Stomach smooth muscle (tissue), 2 donors: Measurements from ENCODE around the gene KDM1A.

Source experiments
- H3K27ac ChIP-seq: one replicate; pipeline ENCODE4 v1.7.0; 2013; ENCODE audit warnings: mild to moderate bottlenecking, low read length, inconsistent platforms
- H3K27me3 ChIP-seq, 2 donors: one replicate each; pipeline ENCODE4 v1.7.0; 2013; ENCODE audit warnings: low read length in 2 of 2; ENCODE audit not compliant: insufficient read depth in 2 of 2, control insufficient read depth in 1 of 2
- H3K36me3 ChIP-seq, 2 donors: one replicate each; pipeline ENCODE4 v1.7.0; 2013; ENCODE audit warnings: low read length in 2 of 2; ENCODE audit not compliant: control insufficient read depth in 2 of 2, insufficient read depth in 2 of 2
- H3K4me1 ChIP-seq: one replicate; pipeline ENCODE4 v1.7.0; 2013; ENCODE audit warnings: low read length; ENCODE audit not compliant: control insufficient read depth, insufficient read depth
- H3K4me3 ChIP-seq, 2 donors: one replicate each; pipeline ENCODE4 v1.7.0; 2013; ENCODE audit warnings: low read length in 2 of 2
- H3K9ac ChIP-seq, 2 donors: one replicate each; pipeline ENCODE4 v1.7.0; 2013; ENCODE audit warnings: low read length in 2 of 2, mild to moderate bottlenecking in 1 of 2
- H3K9me3 ChIP-seq, 2 donors: one replicate each; pipeline ENCODE4 v1.7.0; 2013; ENCODE audit warnings: low read length in 2 of 2; ENCODE audit not compliant: control insufficient read depth in 2 of 2
- donor health status: healthy.
- donor health status: Pancreatic carcinoma.

Gene KDM1A

DNA sequence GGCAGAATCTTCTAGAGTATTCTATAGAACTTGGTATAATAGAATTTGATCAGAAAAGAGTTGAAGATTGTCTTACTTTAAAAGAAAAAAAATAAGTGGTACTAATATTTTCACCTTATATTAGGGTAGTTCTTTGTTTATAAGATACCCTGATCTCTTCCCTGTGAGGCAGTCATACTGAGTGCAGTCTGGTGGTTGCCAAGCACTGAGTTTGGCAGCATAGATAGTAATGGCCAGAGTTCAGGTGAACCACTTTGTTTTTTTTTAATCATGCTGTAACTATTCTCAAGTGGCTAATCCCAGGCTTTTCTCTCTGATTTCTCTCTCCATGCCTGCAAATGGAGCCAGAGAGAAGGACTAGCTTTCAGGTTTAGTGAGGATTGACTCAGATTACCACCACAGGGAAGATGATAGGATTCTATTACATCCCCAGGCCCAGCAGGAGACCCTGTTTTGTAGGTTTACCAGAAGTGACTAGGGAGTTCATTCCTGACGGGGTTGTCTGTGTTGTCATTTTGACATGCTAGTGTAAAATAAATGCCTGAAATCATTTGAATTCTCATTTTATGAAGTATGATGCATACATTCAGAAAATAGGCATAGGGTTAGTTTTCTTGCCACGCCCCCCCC, 16.7 kb downstream of the KDM1A start:
- Histone ChIP-seq H3K9ac (no peak overlapping the region), H3K4me3 (no peak overlapping the region), H3K9me3 (no peaks in the 10 kb centered on the region), H3K36me3 (no peaks in the 10 kb centered on the region), H3K27me3 (no peaks in the 10 kb centered on the region), H3K27ac (no peak overlapping the region), H3K4me1 (no peaks in the 10 kb centered on the region)

DNA sequence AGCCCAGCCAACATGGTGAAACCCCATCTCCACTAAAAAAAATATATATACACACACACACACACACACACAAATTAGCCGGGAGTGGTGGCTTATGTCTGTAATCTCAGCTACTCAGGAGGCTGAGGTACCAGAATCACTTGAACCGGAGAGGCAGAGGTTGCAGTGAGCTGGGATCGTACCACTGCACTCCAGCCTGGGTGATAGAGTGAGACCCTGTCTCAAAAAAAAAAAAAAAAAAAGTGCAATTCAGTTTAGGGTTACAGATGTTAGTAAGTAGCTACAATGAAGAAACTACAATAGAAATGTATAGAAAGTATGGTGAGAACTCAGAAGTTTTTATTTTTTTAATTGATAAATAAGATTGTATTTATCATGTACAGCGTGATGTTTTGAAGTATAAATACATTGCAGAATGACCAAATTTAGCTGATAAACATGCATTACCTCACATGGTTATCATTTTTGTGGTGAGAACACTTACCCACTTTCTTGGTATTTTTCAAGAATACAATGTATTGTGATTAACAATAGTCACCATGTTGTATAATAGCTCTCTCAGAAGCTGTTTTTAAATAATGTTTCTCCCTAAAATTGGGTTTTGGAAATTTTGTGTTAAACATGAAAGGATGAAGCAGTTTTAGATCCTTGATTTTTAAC, 17.9 kb downstream of the KDM1A start:
- H3K27me3 ChIP-seq = no peaks in the 10 kb centered on the region
- no peak overlapping the region for H3K9ac ChIP-seq
- no peaks in the 10 kb centered on the region for H3K36me3 ChIP-seq
- H3K4me1 ChIP-seq = no peaks in the 10 kb centered on the region
- no peak overlapping the region for H3K4me3 ChIP-seq
- no peaks in the 10 kb centered on the region for H3K9me3 ChIP-seq
- no peak overlapping the region for H3K27ac ChIP-seq

DNA sequence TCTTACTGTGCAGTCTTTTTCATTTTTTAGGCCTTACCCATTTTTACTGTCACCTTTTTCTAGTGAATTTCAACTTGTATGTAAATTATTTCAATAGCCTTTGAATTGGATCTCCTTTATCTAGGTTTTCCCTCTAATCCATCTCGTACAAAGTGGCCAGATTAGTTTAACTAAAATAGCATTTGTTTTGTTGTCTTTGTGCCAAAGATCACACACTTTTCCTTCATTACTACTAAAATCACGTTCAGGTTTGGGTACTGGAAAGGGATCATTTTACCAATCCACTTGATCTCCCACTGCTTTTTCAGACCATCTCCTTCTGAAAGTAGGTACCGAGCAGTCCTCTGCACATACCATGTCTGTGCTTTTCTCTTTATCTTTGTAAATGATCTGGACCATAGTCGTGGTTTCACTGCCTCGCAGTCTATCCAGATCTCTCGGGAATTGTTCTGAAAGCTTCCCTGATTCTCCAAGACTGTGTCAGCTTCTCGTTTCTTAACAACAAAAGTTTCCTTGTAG, 20.1 kb downstream of the KDM1A start:
- Histone ChIP-seq H3K36me3 (no peaks in the 10 kb centered on the region), H3K4me3 (no peak overlapping the region), H3K27ac (no peak overlapping the region), H3K27me3 (no peaks in the 10 kb centered on the region), H3K4me1 (no peaks in the 10 kb centered on the region), H3K9me3 (no peaks in the 10 kb centered on the region), H3K9ac (no peak overlapping the region)

DNA sequence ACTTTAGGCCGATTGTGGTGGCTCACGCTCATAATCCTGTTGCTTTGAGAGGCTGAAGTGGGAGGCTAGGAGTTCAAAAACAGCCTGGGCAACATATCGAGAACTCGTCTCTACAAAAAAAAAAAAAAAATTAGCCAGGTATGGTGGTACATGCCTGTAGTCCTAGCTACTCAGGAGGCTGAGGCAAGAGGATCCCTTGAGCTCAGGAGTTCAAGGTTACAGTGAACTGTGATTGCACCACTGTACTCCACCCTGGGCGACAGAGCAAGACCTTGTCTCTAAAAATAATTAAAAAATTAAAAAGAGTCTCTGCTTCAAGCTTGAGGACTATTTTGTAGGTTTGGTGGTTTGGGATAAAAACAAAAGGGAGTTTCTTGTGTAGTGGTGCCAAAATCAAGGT, 21.2 kb downstream of the KDM1A start:
- Histone ChIP-seq H3K4me3 (no peak overlapping the region), H3K36me3 (no peaks in the 10 kb centered on the region), H3K27ac (no peak overlapping the region), H3K4me1 (no peaks in the 10 kb centered on the region), H3K9me3 (no peaks in the 10 kb centered on the region), H3K27me3 (no peaks in the 10 kb centered on the region), H3K9ac (no peak overlapping the region)

DNA sequence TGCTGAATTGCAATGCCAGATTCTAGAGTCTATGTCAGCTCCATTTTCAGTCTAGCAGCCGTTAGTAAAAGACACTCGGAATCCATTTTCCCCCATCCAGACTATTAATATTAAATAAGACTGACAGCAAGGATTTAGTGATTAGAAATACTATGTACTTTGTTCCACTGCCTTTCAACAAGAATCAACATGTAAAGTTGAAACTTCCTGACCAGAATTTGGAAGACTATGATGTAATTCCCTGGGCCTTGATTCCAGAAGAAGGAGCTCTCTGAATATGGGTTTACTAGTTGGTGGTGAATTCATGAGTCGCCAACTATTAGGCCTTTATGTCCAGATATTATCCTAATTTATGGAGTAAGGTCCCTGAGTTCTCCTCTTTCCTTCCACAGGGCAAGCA, 24.8 kb downstream of the KDM1A start:
- H3K9ac ChIP-seq = no peak overlapping the region
- no peak overlapping the region for H3K4me3 ChIP-seq
- H3K27me3 ChIP-seq = no peaks in the 10 kb centered on the region
- no peaks in the 10 kb centered on the region for H3K9me3 ChIP-seq
- no peaks in the 10 kb centered on the region for H3K4me1 ChIP-seq
- no peak overlapping the region for H3K27ac ChIP-seq
- H3K36me3 ChIP-seq = no peaks in the 10 kb centered on the region

DNA sequence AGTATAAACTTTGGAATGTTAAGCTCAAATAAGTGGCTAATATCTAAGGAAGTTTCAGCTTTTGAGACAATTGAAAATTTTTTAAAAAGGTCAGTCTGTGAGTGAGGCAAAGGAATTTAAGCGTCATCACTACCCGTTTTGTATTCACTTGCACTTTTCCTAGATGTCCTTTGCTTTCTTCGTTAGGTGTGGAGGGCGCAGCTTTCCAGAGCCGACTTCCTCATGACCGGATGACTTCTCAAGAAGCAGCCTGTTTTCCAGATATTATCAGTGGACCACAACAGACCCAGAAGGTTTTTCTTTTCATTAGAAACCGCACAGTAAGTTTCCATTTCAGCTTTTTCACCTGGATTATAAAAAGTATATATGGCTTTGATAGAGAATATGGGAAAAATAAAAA, 30.9 kb downstream of the KDM1A start:
- H3K27me3 ChIP-seq = no peaks in the 10 kb centered on the region
- H3K4me1 ChIP-seq = no peaks in the 10 kb centered on the region
- no peak overlapping the region for H3K27ac ChIP-seq
- no peaks in the 10 kb centered on the region for H3K9me3 ChIP-seq
- peaks cover 3 to 5% of the 10 kb centered on the region in 2 donors for H3K36me3 ChIP-seq
- H3K9ac ChIP-seq = no peak overlapping the region
- no peak overlapping the region for H3K4me3 ChIP-seq

DNA sequence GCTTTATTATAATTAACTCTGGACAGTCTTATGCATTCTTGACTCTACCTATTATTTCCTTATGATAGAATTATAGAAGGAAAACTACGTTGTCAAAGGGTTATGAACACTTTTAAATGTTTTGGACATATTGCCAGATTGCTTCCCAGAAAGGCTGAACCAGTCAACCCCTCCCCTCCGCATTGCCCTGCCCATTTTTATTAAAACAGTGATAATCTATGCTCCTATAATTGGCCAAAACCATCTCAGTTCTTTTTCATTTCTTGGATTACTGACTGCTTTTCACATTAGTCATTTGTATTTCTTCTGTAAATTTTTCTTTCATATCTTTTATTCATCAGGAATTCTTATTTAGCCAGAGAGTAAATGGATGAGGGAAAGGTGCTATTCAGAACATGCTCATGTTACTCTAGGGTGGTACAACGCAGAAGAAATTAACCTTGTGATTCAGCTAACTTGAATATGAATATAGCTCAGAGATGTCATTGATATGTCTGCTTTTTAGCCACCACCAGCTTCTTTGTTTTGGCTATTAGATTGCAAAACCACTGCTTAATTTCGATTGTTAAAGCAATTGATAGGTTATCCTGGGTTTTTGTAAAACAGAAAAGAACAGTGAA, 32.1 kb downstream of the KDM1A start:
- Histone ChIP-seq H3K9ac (no peak overlapping the region), H3K27me3 (no peaks in the 10 kb centered on the region), H3K36me3 (peaks cover 3 to 5% of the 10 kb centered on the region in 2 donors), H3K4me3 (no peak overlapping the region), H3K4me1 (no peaks in the 10 kb centered on the region), H3K9me3 (no peaks in the 10 kb centered on the region), H3K27ac (no peak overlapping the region)

DNA sequence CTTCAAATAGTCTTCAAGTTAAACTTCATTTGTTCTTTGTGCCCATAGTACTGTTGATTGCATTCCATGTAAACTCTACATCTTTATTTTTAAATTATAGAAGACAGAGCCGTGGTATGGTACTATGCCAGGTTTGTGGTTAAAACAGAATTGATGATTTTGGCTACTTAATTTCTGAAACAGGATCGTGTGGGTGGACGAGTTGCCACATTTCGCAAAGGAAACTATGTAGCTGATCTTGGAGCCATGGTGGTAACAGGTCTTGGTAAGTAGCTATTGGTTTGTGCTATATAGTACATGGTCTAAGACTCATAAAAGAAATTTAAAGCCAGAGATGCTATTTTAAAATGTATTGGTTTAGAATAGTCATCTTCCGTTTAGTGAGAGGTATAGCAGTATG, 38.0 kb downstream of the KDM1A start:
- Histone ChIP-seq H3K9ac (no peak overlapping the region), H3K27ac (no peak overlapping the region), H3K27me3 (no peaks in the 10 kb centered on the region), H3K9me3 (no peaks in the 10 kb centered on the region), H3K4me1 (no peaks in the 10 kb centered on the region), H3K4me3 (no peak overlapping the region), H3K36me3 (peaks cover 30 to 35% of the 10 kb centered on the region in 2 donors)

DNA sequence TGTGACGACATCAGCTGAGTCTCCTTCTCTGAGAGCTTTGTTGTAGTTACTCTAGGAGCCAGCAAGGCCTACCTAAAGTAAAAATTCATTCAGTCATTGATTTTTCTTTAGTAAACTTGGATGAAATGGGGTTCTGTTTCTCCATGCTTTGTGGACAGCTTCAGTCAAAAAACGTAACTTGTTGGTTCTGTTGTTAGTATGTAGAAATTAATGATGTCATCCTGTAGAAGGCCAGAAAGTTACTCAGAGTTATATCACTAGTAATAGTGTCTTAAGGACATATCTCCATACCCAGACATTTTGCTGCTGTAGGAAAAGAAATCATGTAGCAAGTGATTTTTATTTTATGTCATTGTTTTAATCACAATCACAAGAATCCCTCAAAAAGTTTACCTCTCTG, 43.0 kb downstream of the KDM1A start:
- Histone ChIP-seq H3K36me3 (peaks cover 28 to 43% of the 10 kb centered on the region in 2 donors), H3K4me1 (no peaks in the 10 kb centered on the region), H3K9me3 (no peaks in the 10 kb centered on the region), H3K9ac (no peak overlapping the region), H3K27ac (no peak overlapping the region), H3K4me3 (no peak overlapping the region), H3K27me3 (no peaks in the 10 kb centered on the region)

DNA sequence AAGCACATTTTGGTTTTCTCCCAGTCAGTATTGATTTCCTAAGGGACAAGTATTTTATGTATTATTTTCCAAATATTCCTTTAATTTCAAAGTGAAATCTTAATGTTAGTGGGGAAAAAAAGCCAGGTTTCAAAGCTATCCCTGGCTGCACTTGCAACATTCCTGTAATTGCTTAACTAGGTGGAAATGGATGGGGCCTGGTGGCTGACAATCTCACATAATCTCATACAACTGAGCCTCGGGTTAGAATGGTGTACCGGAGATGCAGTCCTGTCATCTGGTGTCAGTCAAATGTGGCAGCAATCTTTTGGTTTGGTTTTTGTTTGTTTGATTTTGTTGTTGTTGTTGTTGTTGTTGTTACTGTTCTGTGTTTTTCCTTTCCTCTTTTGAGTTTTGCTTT, 46.1 kb downstream of the KDM1A start:
- Histone ChIP-seq H3K9ac (no peak overlapping the region), H3K27ac (no peak overlapping the region), H3K4me1 (no peaks in the 10 kb centered on the region), H3K9me3 (no peaks in the 10 kb centered on the region), H3K4me3 (no peak overlapping the region), H3K27me3 (no peaks in the 10 kb centered on the region), H3K36me3 (peaks cover 26 to 40% of the 10 kb centered on the region in 2 donors)

DNA sequence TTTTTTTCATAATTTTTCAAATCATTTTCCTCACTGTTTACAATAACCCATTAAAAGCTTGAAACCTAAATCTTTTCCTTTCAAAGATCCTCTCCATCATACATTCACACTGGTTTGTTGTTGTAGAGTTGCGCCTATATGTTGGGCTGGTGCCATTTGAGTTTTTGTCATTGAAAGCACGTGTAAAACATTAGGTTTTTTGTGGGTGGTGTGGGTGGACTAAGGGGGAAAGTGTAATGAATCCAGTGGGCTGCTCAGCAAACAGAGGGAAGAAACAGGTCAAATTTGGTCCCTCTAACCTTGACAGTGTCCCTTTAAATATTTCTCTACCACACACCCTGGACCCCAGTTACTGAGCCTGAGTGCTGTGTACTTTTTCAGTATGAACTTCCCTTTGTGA, 46.8 kb downstream of the KDM1A start:
- no peaks in the 10 kb centered on the region for H3K27me3 ChIP-seq
- no peak overlapping the region for H3K27ac ChIP-seq
- peaks cover 23 to 38% of the 10 kb centered on the region in 2 donors for H3K36me3 ChIP-seq
- H3K4me1 ChIP-seq = no peaks in the 10 kb centered on the region
- no peak overlapping the region for H3K4me3 ChIP-seq
- H3K9me3 ChIP-seq = no peaks in the 10 kb centered on the region
- no peak overlapping the region for H3K9ac ChIP-seq
